ENCODE results near the gene RBMS2.

The RBMS2 gene

GRCh38 chr12:56626701-56627100 lies 105.1 kb downstream of the RBMS2 start:
- DNase-seq (ENCODE audit: low read depth): peak; percentile 29
- TF ChIP-seq MYC (IDR thresholded peaks at IDR 0.05; ENCODE audit: low read depth, low read length) (no peak), CTCF (IDR thresholded peaks at IDR 0.05; ENCODE audit: low read depth, low read length) (no peak), POLR2A (IDR thresholded peaks at IDR 0.05; ENCODE audit: extremely low read depth, insufficient read length) (no peak), MAX (IDR thresholded peaks at IDR 0.05; ENCODE audit: low read depth, low read length) (no peak)
- H3K4me3 ChIP-seq (ENCODE audit: low read depth, low read length): no peak overlapping the region

- peak; percentile 73 for DNase-seq (ENCODE audit: low read depth)
- peak overlapping the region; percentile 91 for H3K4me3 ChIP-seq (ENCODE audit: low read depth, low read length)
- TF ChIP-seq MYC (IDR thresholded peaks at IDR 0.05; ENCODE audit: low read depth, low read length) (peak; percentile 64; the same call in 1 of the 2 replicates), CTCF (IDR thresholded peaks at IDR 0.05; ENCODE audit: low read depth, low read length) (no peak), POLR2A (IDR thresholded peaks at IDR 0.05; ENCODE audit: extremely low read depth, insufficient read length) (no peak), MAX (IDR thresholded peaks at IDR 0.05; ENCODE audit: low read depth, low read length) (peak; percentile 76)
These were observed 107.2 kb downstream of the RBMS2 start for GRCh38 chr12:56628671-56629458.

GRCh38 chr12:56629459-56630179 lies 108.0 kb downstream of the RBMS2 start:
- H3K4me3 ChIP-seq (ENCODE audit: low read depth, low read length): peak overlapping the region; percentile 91
- no peak for TF ChIP-seq POLR2A (IDR thresholded peaks at IDR 0.05; ENCODE audit: extremely low read depth, insufficient read length)
- 0 out of 2 replicates have a peak, but pooled peaks have one; percentile 32 for TF ChIP-seq MYC (IDR thresholded peaks at IDR 0.05; ENCODE audit: low read depth, low read length)
- DNase-seq (ENCODE audit: low read depth): peak; percentile 61

- peak within 1 kb of the TSS; percentile 91 for H3K4me3 ChIP-seq (ENCODE audit: low read depth, low read length)
- peak; percentile 92 for DNase-seq (ENCODE audit: low read depth)
- TF ChIP-seq MYC (IDR thresholded peaks at IDR 0.05; ENCODE audit: low read depth, low read length): peak; percentile 89
- no peak for TF ChIP-seq CTCF (IDR thresholded peaks at IDR 0.05; ENCODE audit: low read depth, low read length)
- TF ChIP-seq POLR2A (IDR thresholded peaks at IDR 0.05; ENCODE audit: extremely low read depth, insufficient read length): peak; percentile 34
- TF ChIP-seq MAX (IDR thresholded peaks at IDR 0.05; ENCODE audit: low read depth, low read length): peak; percentile 85
These were observed 108.6 kb downstream of the RBMS2 start, which contains the start of gene BAZ2A for GRCh38 chr12:56630180-56630632. TSS of gene BAZ2A (minus strand) at chr12:56630326. CDS start at chr12:56617530, 12,796 bp downstream.

- 0 out of 2 replicates have a peak, but pooled peaks have one; percentile 9 for TF ChIP-seq MYC (IDR thresholded peaks at IDR 0.05; ENCODE audit: low read depth, low read length)
- no peak for TF ChIP-seq POLR2A (IDR thresholded peaks at IDR 0.05; ENCODE audit: extremely low read depth, insufficient read length)
- 0 out of 2 replicates have a peak, but pooled peaks have one; percentile 11 for TF ChIP-seq MAX (IDR thresholded peaks at IDR 0.05; ENCODE audit: low read depth, low read length)
- TF ChIP-seq CTCF (IDR thresholded peaks at IDR 0.05; ENCODE audit: low read depth, low read length): no peak
- H3K4me3 ChIP-seq (ENCODE audit: low read depth, low read length): peak overlapping the region; percentile 21
- DNase-seq (ENCODE audit: low read depth): peak; percentile 81
These were observed 110.4 kb downstream of the RBMS2 start for GRCh38 chr12:56631790-56632700.
